Body of pancreas (tissue), 4 donors: Measurements from ENCODE around the gene CD177. TPM values are rescaled to one million over a fixed set of nuclear protein-coding genes. Genes with fewer than 3 reads are reported as not detected.

ENCODE experiments used
- ATAC-seq: fragments of 150-250 bp; one replicate; pipeline ENCODE4 v1.9.1; 2016
- DNase-seq, 4 donors: peaks; one replicate each; pipeline ENCODE4 v3.0.0-alpha.2; 2019
- H3K27ac ChIP-seq, 4 donors: fragments of 200-600 bp; sonication (generic); 1 replicate in 3 of 4; 2 replicates in 1 of 4; pipeline versions ENCODE4 v1.5.1 to v1.6.1; 2016 to 2019; ENCODE audit warnings: mild to moderate bottlenecking in 1 of 4, mixed read lengths in 1 of 4, moderate library complexity in 1 of 4
- H3K27me3 ChIP-seq, 2 donors: fragments of 200-600 bp; sonication (generic); one replicate each; pipeline ENCODE4 v1.6.0; 2016; ENCODE audit warnings: mild to moderate bottlenecking in 1 of 2
- H3K36me3 ChIP-seq, 2 donors: fragments of 200-600 bp; sonication (generic); replicated peaks in 1 of 2; 2 replicates each; pipeline ENCODE4 v1.5.1; 2016; ENCODE audit warnings: low read depth in 2 of 2; ENCODE audit not compliant: insufficient read depth in 1 of 2
- H3K4me1 ChIP-seq: fragments of 200-600 bp; sonication (generic); one replicate; pipeline ENCODE4 v1.6.0; 2016
- H3K4me3 ChIP-seq, 2 donors: fragments of 200-600 bp; sonication (generic); 1 replicate in 1 of 2; 2 replicates in 1 of 2; pipeline ENCODE4 v1.5.1; 2016 to 2019
- H3K9me3 ChIP-seq, 3 donors: fragments of 200-600 bp; sonication (generic); 1 replicate in 2 of 3; 2 replicates in 1 of 3; pipeline ENCODE4 v1.5.1; 2016
- POLR2A ChIP-seq, 3 donors: fragments of 450-650 bp; IDR thresholded peaks; one replicate each; pipeline ENCODE4 v1.6.1; 2016; ENCODE audit warnings: antibody characterized with exemption in 3 of 3, mild to moderate bottlenecking in 2 of 3
- WGBS, 2 donors: methylation state at CpG; one replicate each; pipeline ENCODE4 v1.1.5; 2017; 5-methylcytosine and 5-hydroxymethylcytosine counted together
- intact Hi-C: fragments of 100-400 bp; cut with DNase I; formaldehyde crosslinking; loops from one replicate; pipeline ENCODE4 v1.15.1; 2023
- total RNA-seq, 2 donors: library from RNA; depleted of rRNA; stranded (reverse); fragments of >200 nt; gene quantifications; one replicate each; pipeline ENCODE4 v1.1.0, GENCODE V29; 2016
- TF ChIP-seq, protein P1 (sequence below), 7 experiments: fragments of 450-650 bp in 4 of 7; fragments of 200-600 bp in 3 of 7; sonication (generic) in 3 of 7; IDR thresholded peaks; one replicate each; pipeline ENCODE4 v1.5.1; 2016 to 2019; ENCODE audit warnings: antibody characterized with exemption in 7 of 7

Gene CD177
- total RNA-seq, 2 donors from 2014 or later, result 0.52 TPM; not detected in 1

- 46 to 70% methylated on average over 3 of the region's 3 CpGs for WGBS, 2 donors
- TF ChIP-seq POLR2A (IDR thresholded peaks at IDR 0.05), result no peak
- TF ChIP-seq, protein P1, sequence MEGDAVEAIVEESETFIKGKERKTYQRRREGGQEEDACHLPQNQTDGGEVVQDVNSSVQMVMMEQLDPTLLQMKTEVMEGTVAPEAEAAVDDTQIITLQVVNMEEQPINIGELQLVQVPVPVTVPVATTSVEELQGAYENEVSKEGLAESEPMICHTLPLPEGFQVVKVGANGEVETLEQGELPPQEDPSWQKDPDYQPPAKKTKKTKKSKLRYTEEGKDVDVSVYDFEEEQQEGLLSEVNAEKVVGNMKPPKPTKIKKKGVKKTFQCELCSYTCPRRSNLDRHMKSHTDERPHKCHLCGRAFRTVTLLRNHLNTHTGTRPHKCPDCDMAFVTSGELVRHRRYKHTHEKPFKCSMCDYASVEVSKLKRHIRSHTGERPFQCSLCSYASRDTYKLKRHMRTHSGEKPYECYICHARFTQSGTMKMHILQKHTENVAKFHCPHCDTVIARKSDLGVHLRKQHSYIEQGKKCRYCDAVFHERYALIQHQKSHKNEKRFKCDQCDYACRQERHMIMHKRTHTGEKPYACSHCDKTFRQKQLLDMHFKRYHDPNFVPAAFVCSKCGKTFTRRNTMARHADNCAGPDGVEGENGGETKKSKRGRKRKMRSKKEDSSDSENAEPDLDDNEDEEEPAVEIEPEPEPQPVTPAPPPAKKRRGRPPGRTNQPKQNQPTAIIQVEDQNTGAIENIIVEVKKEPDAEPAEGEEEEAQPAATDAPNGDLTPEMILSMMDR (IDR thresholded peaks at IDR 0.05), result no peak
- no peaks in the 10 kb centered on the region for H3K9me3 ChIP-seq
- H3K36me3 ChIP-seq, result no peaks in the 10 kb centered on the region
- no peak for ATAC-seq
- H3K27ac ChIP-seq, result no peak overlapping the region
- no peak for DNase-seq
- intact Hi-C loops, result no loop called here
- H3K27me3 ChIP-seq, result no peaks in the 10 kb centered on the region
- H3K4me3 ChIP-seq, result no peak overlapping the region
- H3K4me1 ChIP-seq, result no peaks in the 10 kb centered on the region
These were observed 43.3 kb upstream of the CD177 start for GRCh38 chr19:43310221-43310620.

DNA sequence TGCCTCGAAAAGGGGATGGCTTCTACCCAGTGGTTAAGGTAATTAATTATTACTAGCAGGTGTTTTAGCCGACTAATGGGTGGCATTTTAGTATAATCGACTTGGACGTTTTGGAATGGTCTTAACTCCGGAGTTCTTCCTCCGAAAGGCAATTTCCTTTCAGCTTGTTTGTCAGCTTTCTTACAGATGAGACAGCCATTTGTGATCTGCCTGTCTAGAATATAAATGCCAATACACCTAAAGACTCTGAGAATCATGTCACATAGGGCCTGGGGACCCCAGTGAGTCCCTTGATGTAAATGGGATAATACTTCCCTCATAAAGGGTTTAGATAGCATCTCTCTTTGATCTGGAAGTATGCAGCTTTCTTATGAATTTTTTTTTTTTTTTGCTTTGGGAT lies 42.2 kb upstream of the CD177 start:
- H3K4me3 ChIP-seq, result no peak overlapping the region
- ATAC-seq (no peak), DNase-seq (no peak)
- TF ChIP-seq, protein P1 (IDR thresholded peaks at IDR 0.05), result no peak
- TF ChIP-seq POLR2A (IDR thresholded peaks at IDR 0.05), result no peak
- H3K27ac ChIP-seq, result no peak overlapping the region
- intact Hi-C loops, result no loop called here
- H3K36me3 ChIP-seq, result no peaks in the 10 kb centered on the region
- WGBS, 2 donors, result 64 to 66% methylated on average over 6 of the region's 6 CpGs
- H3K4me1 ChIP-seq, result no peaks in the 10 kb centered on the region
- no peaks in the 10 kb centered on the region for H3K9me3 ChIP-seq
- H3K27me3 ChIP-seq, result no peaks in the 10 kb centered on the region

DNA sequence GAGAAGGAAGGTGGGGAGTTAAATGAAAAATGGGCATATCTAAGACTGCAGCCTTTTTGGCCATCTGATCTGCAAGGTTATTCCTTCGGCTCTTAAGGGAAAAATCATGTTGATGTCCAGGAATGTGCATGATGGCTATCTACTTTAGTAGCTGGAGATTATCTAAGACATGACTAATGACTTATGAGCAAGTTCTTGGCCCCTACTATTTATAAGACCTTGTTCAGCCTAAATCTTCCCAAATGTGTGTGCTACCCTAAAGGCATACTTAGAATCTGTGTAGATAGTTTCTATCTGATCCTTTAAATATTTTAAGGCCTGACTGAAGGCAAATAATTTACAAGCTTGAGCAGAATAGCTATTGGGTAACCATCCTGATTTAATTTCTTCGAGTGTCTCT lies 41.8 kb upstream of the CD177 start:
- 59 to 68% methylated on average over 2 of the region's 2 CpGs for WGBS, 2 donors
- TF ChIP-seq POLR2A (IDR thresholded peaks at IDR 0.05), result no peak
- TF ChIP-seq, protein P1 (IDR thresholded peaks at IDR 0.05), result no peak

DNA sequence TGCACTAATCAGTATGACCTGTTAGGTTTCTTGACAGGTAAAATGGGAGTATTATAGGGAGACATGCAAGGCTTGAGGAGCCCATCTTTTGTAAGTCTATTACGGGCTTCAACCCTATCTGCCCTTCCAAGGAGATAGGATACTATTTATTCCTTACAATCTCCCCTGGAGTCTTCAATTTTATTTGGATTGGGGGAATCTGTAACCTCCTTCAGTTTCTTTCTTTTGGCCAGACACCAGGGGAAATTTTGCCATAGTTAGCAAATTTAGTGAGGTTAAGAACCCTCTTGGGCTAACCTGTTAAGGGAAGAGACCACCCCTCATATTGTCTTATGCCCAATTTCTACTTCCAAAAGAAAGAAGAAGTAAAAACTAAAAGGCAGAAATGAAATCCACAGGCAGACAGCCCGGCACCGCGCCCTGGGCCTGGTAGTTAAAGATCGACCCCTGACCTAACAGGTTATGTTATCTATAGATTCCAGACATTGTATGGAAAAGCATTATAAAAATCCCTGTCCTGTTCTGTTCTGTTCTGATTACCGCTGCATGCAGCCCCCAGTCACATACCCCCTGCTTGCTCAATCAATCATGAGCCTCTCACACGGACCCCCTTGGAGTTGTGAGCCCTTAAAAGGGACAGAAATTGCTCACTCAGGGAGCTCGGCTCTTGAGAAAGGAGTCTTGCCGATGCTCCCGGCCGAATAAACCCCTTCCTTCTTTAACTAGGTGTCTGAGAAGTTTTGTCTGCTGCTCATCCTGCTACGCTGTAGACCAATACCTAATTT lies 39.6 kb upstream of the CD177 start:
- Histone ChIP-seq H3K4me3 (no peak overlapping the region), H3K36me3 (no peaks in the 10 kb centered on the region), H3K27me3 (no peaks in the 10 kb centered on the region), H3K27ac (no peak overlapping the region), H3K9me3 (no peaks in the 10 kb centered on the region), H3K4me1 (no peaks in the 10 kb centered on the region)
- DNase-seq (no peak), ATAC-seq (no peak)
- WGBS, 2 donors, result 66 to 72% methylated on average over 12 of the region's 12 CpGs
- intact Hi-C loops, result no loop called here
- TF ChIP-seq POLR2A (IDR thresholded peaks at IDR 0.05), result no peak
- TF ChIP-seq, protein P1 (IDR thresholded peaks at IDR 0.05), result no peak

More for the DNA sequence above, 41.8 kb upstream of the CD177 start:
- H3K4me3 ChIP-seq, result no peak overlapping the region
- intact Hi-C loops, result no loop called here
- H3K27ac ChIP-seq, result no peak overlapping the region
- H3K36me3 ChIP-seq, result no peaks in the 10 kb centered on the region
- H3K9me3 ChIP-seq, result no peaks in the 10 kb centered on the region
- no peak for ATAC-seq
- DNase-seq, result no peak
- no peaks in the 10 kb centered on the region for H3K27me3 ChIP-seq
- H3K4me1 ChIP-seq, result no peaks in the 10 kb centered on the region

DNA sequence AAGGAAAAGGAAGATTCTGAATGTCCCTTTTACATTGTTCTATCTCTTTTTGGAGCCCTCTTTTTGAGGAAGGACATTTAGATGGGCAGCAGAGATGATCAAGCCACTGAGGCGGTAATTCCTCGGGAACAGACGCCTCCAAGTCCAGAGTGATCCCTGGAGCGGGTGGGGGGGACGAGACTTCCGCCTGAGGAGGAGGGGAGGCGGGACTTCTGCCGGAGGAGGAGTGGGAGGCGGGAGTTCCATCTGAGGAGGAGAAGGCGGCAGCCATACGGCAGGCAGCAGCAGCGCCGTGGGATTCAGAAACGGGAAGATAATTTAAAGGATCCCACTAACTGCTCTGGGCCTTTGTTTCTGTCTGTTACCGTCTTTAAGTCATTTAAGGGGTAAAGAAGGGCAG lies 37.6 kb upstream of the CD177 start:
- Histone ChIP-seq H3K4me3 (no peak overlapping the region), H3K4me1 (no peaks in the 10 kb centered on the region), H3K27me3 (no peaks in the 10 kb centered on the region), H3K36me3 (no peaks in the 10 kb centered on the region), H3K9me3 (no peaks in the 10 kb centered on the region), H3K27ac (no peak overlapping the region)
- intact Hi-C loops, result no loop called here
- WGBS, 2 donors, result 74 to 75% methylated on average over 15 of the region's 15 CpGs
- DNase-seq (no peak), ATAC-seq (no peak)
- TF ChIP-seq, protein P1 (IDR thresholded peaks at IDR 0.05), result no peak
- TF ChIP-seq POLR2A (IDR thresholded peaks at IDR 0.05), result no peak
